ENCODE data around the gene RNF224. TPM values are rescaled to one million over a fixed set of nuclear protein-coding genes. Genes with fewer than 3 reads are reported as not detected.

The RNF224 gene
- polyA plus RNA-seq, 1 donor from 2014 or later = not detected

- no peak for TF ChIP-seq RAD21 (conservative IDR thresholded peaks at IDR 0.05)
- TF ChIP-seq SMC3 (conservative IDR thresholded peaks at IDR 0.05; ENCODE audit: poor library complexity) = no peak
- TF ChIP-seq REST (IDR thresholded peaks at IDR 0.05; ENCODE audit: borderline replicate concordance) = no peak
- no peak for TF ChIP-seq TAF1 (IDR thresholded peaks at IDR 0.05; ENCODE audit: low read depth)
- TF ChIP-seq MXI1 (conservative IDR thresholded peaks at IDR 0.05; ENCODE audit: poor library complexity, severe bottlenecking) = no peak
- no peak for TF ChIP-seq CTCF (IDR thresholded peaks at IDR 0.05; ENCODE audit: poor library complexity, severe bottlenecking)
- TF ChIP-seq POLR2AphosphoS5 (IDR thresholded peaks at IDR 0.05) = no peak
- no peak for TF ChIP-seq EZH2 (IDR thresholded peaks at IDR 0.05; ENCODE audit: borderline replicate concordance, insufficient read depth, low read length, poor library complexity, severe bottlenecking)
- no peak for TF ChIP-seq EP300 (conservative IDR thresholded peaks at IDR 0.05; ENCODE audit: poor library complexity, severe bottlenecking)
- H3K4me3 ChIP-seq (ENCODE audit: low read length) = no peak overlapping the region
- no peak overlapping the region for H2AFZ ChIP-seq (ENCODE audit: low read depth, low read length)
- H3K4me2 ChIP-seq (ENCODE audit: low read length) = no peak overlapping the region
- no peaks in the 10 kb centered on the region for H3F3A ChIP-seq (ENCODE audit: insufficient read depth, low read length, poor library complexity, severe bottlenecking)
- no peak overlapping the region for H3K9ac ChIP-seq (ENCODE audit: low read length)
- H3K79me2 ChIP-seq (replicated peaks; ENCODE audit: insufficient read depth, low read length) = peaks cover 2% of the 10 kb centered on the region
- H3K9me2 ChIP-seq (ENCODE audit: insufficient read depth, low read length) = no peaks in the 10 kb centered on the region
- H3K9me3 ChIP-seq (ENCODE audit: low read length) = no peaks in the 10 kb centered on the region
- no peaks in the 10 kb centered on the region for H3K36me3 ChIP-seq (ENCODE audit: insufficient read depth, low read length)
- H3K27me3 ChIP-seq (ENCODE audit: insufficient read depth, low read depth, low read length) = no peaks in the 10 kb centered on the region
- H4K20me1 ChIP-seq (ENCODE audit: insufficient read depth) = no peaks in the 10 kb centered on the region
- H3K27ac ChIP-seq (ENCODE audit: low read length) = no peak overlapping the region
Measured at GRCh38 chr9:137211532-137211931, 15.8 kb upstream of the RNF224 start.

- no peaks in the 10 kb centered on the region for H3K36me3 ChIP-seq (ENCODE audit: insufficient read depth, low read length)
- no peaks in the 10 kb centered on the region for H3K9me2 ChIP-seq (ENCODE audit: insufficient read depth, low read length)
- H3K9me3 ChIP-seq (ENCODE audit: low read length) = no peaks in the 10 kb centered on the region
- H3F3A ChIP-seq (ENCODE audit: insufficient read depth, low read length, poor library complexity, severe bottlenecking) = no peaks in the 10 kb centered on the region
- TF ChIP-seq REST (IDR thresholded peaks at IDR 0.05; ENCODE audit: borderline replicate concordance) (no peak), POLR2AphosphoS5 (IDR thresholded peaks at IDR 0.05) (no peak), RAD21 (conservative IDR thresholded peaks at IDR 0.05) (no peak), EZH2 (IDR thresholded peaks at IDR 0.05; ENCODE audit: borderline replicate concordance, insufficient read depth, low read length, poor library complexity, severe bottlenecking) (no peak), TAF1 (IDR thresholded peaks at IDR 0.05; ENCODE audit: low read depth) (no peak), SMC3 (conservative IDR thresholded peaks at IDR 0.05; ENCODE audit: poor library complexity) (no peak), MXI1 (conservative IDR thresholded peaks at IDR 0.05; ENCODE audit: poor library complexity, severe bottlenecking) (no peak), EP300 (conservative IDR thresholded peaks at IDR 0.05; ENCODE audit: poor library complexity, severe bottlenecking) (no peak), CTCF (IDR thresholded peaks at IDR 0.05; ENCODE audit: poor library complexity, severe bottlenecking) (no peak)
- no peak overlapping the region for H2AFZ ChIP-seq (ENCODE audit: low read depth, low read length)
- H3K4me2 ChIP-seq (ENCODE audit: low read length) = no peak overlapping the region
- H3K9ac ChIP-seq (ENCODE audit: low read length) = no peak overlapping the region
- no peak overlapping the region for H3K4me3 ChIP-seq (ENCODE audit: low read length)
- H3K27me3 ChIP-seq (ENCODE audit: insufficient read depth, low read depth, low read length) = no peaks in the 10 kb centered on the region
- no peak overlapping the region for H3K27ac ChIP-seq (ENCODE audit: low read length)
- no peaks in the 10 kb centered on the region for H4K20me1 ChIP-seq (ENCODE audit: insufficient read depth)
- H3K79me2 ChIP-seq (replicated peaks; ENCODE audit: insufficient read depth, low read length) = no peaks in the 10 kb centered on the region
Measured at GRCh38 chr9:137212520-137212919, 14.8 kb upstream of the RNF224 start.
